GM12878 (cell line): ENCODE data around the gene EFHC1. TPM values are rescaled to one million over a fixed set of nuclear protein-coding genes. Genes with fewer than 3 reads are reported as not detected.
A peak's percentile ranks its signal among the peaks of the same experiment; 100 is the strongest.

Experiments used
- BCL11A ChIP-seq: IDR thresholded peaks from 2 replicates; pipeline ENCODE4 v1.6.1; 2011; ENCODE audit warnings: low read depth, low read length
- BMI1 ChIP-seq: fragments of 450-650 bp; IDR thresholded peaks from 2 replicates; pipeline ENCODE4 v1.6.1; 2016; ENCODE audit warnings: mild to moderate bottlenecking, moderate library complexity, borderline replicate concordance
- CHD4 ChIP-seq: fragments of 200-600 bp; sonication (generic); IDR thresholded peaks from 2 replicates; pipeline ENCODE4 v1.6.1; 2016; ENCODE audit warnings: mild to moderate bottlenecking
- DPF2 ChIP-seq: fragments of 450-650 bp; IDR thresholded peaks from 2 replicates; pipeline ENCODE4 v1.6.1; 2017; ENCODE audit warnings: mild to moderate bottlenecking
- ETV6 ChIP-seq, 2 experiments: fragments of 450-650 bp in 1 of 2; IDR thresholded peaks in 1 of 2; conservative IDR thresholded peaks in 1 of 2; 2 replicates each; pipeline ENCODE4 v1.6.1; 2014; ENCODE audit warnings: antibody characterized with exemption in 1 of 2, borderline replicate concordance in 1 of 2, low read depth in 1 of 2, mild to moderate bottlenecking in 1 of 2, moderate library complexity in 1 of 2
- JUNB ChIP-seq: IDR thresholded peaks from 2 replicates; pipeline ENCODE4 v1.6.1; 2016; ENCODE audit warnings: antibody characterized with exemption, mild to moderate bottlenecking
- KAT2A ChIP-seq: conservative IDR thresholded peaks from 2 replicates; pipeline ENCODE4 v1.6.1; 2011; ENCODE audit warnings: low read depth, low read length; ENCODE audit not compliant: control insufficient read depth
- MTA2 ChIP-seq: fragments of 450-650 bp; IDR thresholded peaks from 2 replicates; pipeline ENCODE4 v1.6.1; 2016; ENCODE audit warnings: low read depth, mild to moderate bottlenecking, moderate library complexity
- MYB ChIP-seq: fragments of 150-350 bp; IDR thresholded peaks from 2 replicates; pipeline ENCODE4 v1.6.1; 2014; ENCODE audit warnings: mild to moderate bottlenecking, low read depth, low read length, borderline replicate concordance
- MYC ChIP-seq: IDR thresholded peaks from 2 replicates; pipeline ENCODE4 v1.6.1; 2011; ENCODE audit warnings: mild to moderate bottlenecking, low read length, moderate library complexity, inconsistent platforms; ENCODE audit not compliant: insufficient read depth, insufficient replicate concordance, insufficient read length, severe bottlenecking
- NR2F1 ChIP-seq: fragments of 450-650 bp; conservative IDR thresholded peaks from 2 replicates; pipeline ENCODE4 v1.6.1; 2017; ENCODE audit warnings: mild to moderate bottlenecking
- PAX8 ChIP-seq: fragments of 450-650 bp; IDR thresholded peaks from 2 replicates; pipeline ENCODE4 v1.6.1; 2017; ENCODE audit warnings: mild to moderate bottlenecking, moderate library complexity
- SRF ChIP-seq, 2 experiments: IDR thresholded peaks; 2 replicates each; pipeline ENCODE4 v1.6.1; 2011; ENCODE audit warnings: low read depth in 2 of 2, low read length in 2 of 2, mild to moderate bottlenecking in 1 of 2, moderate library complexity in 1 of 2
- SUPT20H ChIP-seq: IDR thresholded peaks from 2 replicates; pipeline ENCODE4 v1.6.1; 2011; ENCODE audit warnings: low read depth, mild to moderate bottlenecking, low read length, moderate library complexity, borderline replicate concordance; ENCODE audit not compliant: control insufficient read depth
- ZNF207 ChIP-seq: fragments of 450-650 bp; IDR thresholded peaks from 2 replicates; pipeline ENCODE4 v1.6.1; 2014; ENCODE audit warnings: antibody characterized with exemption, mild to moderate bottlenecking, borderline replicate concordance
- ZNF274 ChIP-seq: IDR thresholded peaks from one replicate; pipeline ENCODE4 v1.8.0; 2011; ENCODE audit not compliant: insufficient read length, insufficient read depth
- ZSCAN29 ChIP-seq: fragments of 450-650 bp; IDR thresholded peaks from 2 replicates; pipeline ENCODE4 v1.6.1; 2017; ENCODE audit warnings: mild to moderate bottlenecking, moderate library complexity
- polyA plus RNA-seq, 11 experiments: library from polyadenylated mRNA; depleted of rRNA in 4 of 11; unstranded in 6 of 11; stranded (reverse) in 5 of 11; fragments of >200 nt; fragmentation: Nextera tagmentation in 4 of 11; fragmentation: Illumina TruSeq in 1 of 11; extraction: Ambion mirVana in 4 of 11; extraction: Trizol in 1 of 11; gene quantifications; 1 replicate in 1 of 11; 2 replicates in 10 of 11; pipeline versions ENCODE4 v1.2.1 to v1.2.3, GENCODE V29; 2011 to 2016; ENCODE audit warnings: inconsistent platforms in 2 of 11, missing spikeins in 2 of 11, low read depth in 1 of 11
- total RNA-seq, 4 experiments: library from RNA; depleted of rRNA in 3 of 4; stranded (reverse); fragments of >200 nt in 3 of 4; fragmentation: Illumina TruSeq in 1 of 4; extraction: Trizol in 1 of 4; gene quantifications; 2 replicates each; pipeline versions ENCODE4 v1.2.1 to v1.2.3, GENCODE V29; 2013 to 2021
- TF ChIP-seq, protein P1 (sequence below): fragments of 450-650 bp; formaldehyde crosslinking; IDR thresholded peaks from 2 replicates; pipeline ENCODE4 v1.4.0; 2022; ENCODE audit warnings: mild to moderate bottlenecking, moderate library complexity
- TF ChIP-seq, protein P2 (sequence below): fragments of 450-650 bp; IDR thresholded peaks from 2 replicates; pipeline ENCODE4 v1.6.1; 2016; ENCODE audit warnings: mild to moderate bottlenecking
- TF ChIP-seq, protein P3 (sequence below): fragments of 450-650 bp; formaldehyde crosslinking; IDR thresholded peaks from 2 replicates; pipeline ENCODE4 v1.4.0; 2020; ENCODE audit warnings: mild to moderate bottlenecking, moderate library complexity
- TF ChIP-seq, protein P4 (sequence below): fragments of 450-650 bp; IDR thresholded peaks from 2 replicates; pipeline ENCODE4 v1.6.1; 2018; ENCODE audit warnings: borderline replicate concordance, mild to moderate bottlenecking; ENCODE audit not compliant: partially characterized antibody

The EFHC1 gene
- total and polyA plus RNA-seq, 10 of the 15 experiments (the other 5 are each of a cell fraction or from before 2014, with no cell fraction given): 5.5 to 14.5 (median 8.8) TPM

DNA sequence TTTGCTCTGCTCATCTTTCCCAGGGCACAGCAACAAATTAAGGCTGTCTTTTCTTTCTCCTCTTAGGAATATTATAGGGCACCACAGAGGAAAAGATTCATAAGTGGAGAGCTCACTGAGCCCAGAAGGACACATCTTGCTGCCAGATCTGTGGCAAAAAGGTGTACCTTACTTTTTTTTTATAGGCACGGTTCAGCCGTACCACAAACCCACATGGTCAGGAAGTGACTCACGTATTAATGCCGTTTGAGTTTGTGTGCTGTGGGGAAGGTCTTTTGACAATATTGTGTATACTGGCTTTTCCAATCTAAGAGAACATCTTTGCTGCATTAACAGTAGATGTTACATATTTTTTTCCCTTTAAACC, 29.8 kb upstream of the EFHC1 start (continued):
- TF ChIP-seq JUNB (no peak; the same call in 1 of the 2 replicates), NR2F1 (no peak), SRF (IDR thresholded peaks at IDR 0.05; ENCODE audit: low read depth in 2 of 2, low read length in 2 of 2) (no peak), ZNF207 (no peak), MYC (no peak), MTA2 (no peak), BCL11A (peak; percentile 79), DPF2 (no peak), SUPT20H (no peak), BMI1 (no peak), ZSCAN29 (no peak), MYB (no peak), ETV6 (conservative IDR thresholded peaks at IDR 0.05 in 1 of 2, IDR thresholded peaks at IDR 0.05 in 1 of 2; ENCODE audit: borderline replicate concordance in 1 of 2, low read depth in 1 of 2) (peak in 1 of 2 experiments; percentile 76; a peak in 2 of 4 replicates), CHD4 (no peak), ZNF274 (no peak), PAX8 (no peak), KAT2A (no peak)
- TF ChIP-seq, protein P1, sequence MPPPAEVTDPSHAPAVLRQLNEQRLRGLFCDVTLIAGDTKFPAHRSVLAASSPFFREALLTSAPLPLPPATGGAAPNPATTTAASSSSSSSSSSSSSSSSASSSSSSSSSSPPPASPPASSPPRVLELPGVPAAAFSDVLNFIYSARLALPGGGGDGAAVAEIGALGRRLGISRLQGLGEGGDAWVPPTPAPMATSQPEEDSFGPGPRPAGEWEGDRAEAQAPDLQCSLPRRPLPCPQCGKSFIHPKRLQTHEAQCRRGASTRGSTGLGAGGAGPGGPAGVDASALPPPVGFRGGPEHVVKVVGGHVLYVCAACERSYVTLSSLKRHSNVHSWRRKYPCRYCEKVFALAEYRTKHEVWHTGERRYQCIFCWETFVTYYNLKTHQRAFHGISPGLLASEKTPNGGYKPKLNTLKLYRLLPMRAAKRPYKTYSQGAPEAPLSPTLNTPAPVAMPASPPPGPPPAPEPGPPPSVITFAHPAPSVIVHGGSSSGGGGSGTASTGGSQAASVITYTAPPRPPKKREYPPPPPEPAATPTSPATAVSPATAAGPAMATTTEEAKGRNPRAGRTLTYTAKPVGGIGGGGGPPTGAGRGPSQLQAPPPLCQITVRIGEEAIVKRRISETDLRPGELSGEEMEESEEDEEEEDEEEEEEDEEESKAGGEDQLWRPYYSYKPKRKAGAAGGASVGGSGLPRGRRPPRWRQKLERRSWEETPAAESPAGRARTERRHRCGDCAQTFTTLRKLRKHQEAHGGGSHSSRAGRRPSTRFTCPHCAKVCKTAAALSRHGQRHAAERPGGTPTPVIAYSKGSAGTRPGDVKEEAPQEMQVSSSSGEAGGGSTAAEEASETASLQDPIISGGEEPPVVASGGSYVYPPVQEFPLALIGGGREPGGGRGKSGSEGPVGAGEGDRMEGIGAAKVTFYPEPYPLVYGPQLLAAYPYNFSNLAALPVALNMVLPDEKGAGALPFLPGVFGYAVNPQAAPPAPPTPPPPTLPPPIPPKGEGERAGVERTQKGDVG (CRISPR knock-in tag): no peak
- TF ChIP-seq, protein P2, sequence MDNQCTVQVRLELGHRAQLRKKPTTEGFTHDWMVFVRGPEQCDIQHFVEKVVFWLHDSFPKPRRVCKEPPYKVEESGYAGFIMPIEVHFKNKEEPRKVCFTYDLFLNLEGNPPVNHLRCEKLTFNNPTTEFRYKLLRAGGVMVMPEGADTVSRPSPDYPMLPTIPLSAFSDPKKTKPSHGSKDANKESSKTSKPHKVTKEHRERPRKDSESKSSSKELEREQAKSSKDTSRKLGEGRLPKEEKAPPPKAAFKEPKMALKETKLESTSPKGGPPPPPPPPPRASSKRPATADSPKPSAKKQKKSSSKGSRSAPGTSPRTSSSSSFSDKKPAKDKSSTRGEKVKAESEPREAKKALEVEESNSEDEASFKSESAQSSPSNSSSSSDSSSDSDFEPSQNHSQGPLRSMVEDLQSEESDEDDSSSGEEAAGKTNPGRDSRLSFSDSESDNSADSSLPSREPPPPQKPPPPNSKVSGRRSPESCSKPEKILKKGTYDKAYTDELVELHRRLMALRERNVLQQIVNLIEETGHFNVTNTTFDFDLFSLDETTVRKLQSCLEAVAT: 0 out of 2 replicates have a peak, but pooled peaks have one; percentile 24
- TF ChIP-seq, protein P3, sequence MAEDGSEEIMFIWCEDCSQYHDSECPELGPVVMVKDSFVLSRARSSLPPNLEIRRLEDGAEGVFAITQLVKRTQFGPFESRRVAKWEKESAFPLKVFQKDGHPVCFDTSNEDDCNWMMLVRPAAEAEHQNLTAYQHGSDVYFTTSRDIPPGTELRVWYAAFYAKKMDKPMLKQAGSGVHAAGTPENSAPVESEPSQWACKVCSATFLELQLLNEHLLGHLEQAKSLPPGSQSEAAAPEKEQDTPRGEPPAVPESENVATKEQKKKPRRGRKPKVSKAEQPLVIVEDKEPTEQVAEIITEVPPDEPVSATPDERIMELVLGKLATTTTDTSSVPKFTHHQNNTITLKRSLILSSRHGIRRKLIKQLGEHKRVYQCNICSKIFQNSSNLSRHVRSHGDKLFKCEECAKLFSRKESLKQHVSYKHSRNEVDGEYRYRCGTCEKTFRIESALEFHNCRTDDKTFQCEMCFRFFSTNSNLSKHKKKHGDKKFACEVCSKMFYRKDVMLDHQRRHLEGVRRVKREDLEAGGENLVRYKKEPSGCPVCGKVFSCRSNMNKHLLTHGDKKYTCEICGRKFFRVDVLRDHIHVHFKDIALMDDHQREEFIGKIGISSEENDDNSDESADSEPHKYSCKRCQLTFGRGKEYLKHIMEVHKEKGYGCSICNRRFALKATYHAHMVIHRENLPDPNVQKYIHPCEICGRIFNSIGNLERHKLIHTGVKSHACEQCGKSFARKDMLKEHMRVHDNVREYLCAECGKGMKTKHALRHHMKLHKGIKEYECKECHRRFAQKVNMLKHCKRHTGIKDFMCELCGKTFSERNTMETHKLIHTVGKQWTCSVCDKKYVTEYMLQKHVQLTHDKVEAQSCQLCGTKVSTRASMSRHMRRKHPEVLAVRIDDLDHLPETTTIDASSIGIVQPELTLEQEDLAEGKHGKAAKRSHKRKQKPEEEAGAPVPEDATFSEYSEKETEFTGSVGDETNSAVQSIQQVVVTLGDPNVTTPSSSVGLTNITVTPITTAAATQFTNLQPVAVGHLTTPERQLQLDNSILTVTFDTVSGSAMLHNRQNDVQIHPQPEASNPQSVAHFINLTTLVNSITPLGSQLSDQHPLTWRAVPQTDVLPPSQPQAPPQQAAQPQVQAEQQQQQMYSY: no peak
- TF ChIP-seq, protein P4, sequence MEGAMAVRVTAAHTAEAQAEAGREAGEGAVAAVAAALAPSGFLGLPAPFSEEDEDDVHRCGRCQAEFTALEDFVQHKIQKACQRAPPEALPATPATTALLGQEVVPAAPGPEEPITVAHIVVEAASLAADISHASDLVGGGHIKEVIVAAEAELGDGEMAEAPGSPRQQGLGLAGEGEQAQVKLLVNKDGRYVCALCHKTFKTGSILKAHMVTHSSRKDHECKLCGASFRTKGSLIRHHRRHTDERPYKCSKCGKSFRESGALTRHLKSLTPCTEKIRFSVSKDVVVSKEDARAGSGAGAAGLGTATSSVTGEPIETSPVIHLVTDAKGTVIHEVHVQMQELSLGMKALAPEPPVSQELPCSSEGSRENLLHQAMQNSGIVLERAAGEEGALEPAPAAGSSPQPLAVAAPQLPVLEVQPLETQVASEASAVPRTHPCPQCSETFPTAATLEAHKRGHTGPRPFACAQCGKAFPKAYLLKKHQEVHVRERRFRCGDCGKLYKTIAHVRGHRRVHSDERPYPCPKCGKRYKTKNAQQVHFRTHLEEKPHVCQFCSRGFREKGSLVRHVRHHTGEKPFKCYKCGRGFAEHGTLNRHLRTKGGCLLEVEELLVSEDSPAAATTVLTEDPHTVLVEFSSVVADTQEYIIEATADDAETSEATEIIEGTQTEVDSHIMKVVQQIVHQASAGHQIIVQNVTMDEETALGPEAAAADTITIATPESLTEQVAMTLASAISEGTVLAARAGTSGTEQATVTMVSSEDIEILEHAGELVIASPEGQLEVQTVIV: no peak
